ENCODE measurements around the gene ANKRD42.

The ANKRD42 gene

GRCh38 chr11:83293457-83293774, 99.9 kb downstream of the ANKRD42 start:
- DNase-seq, result no peak

- no peak for DNase-seq
Measured at GRCh38 chr11:83294208-83294607, 100.7 kb downstream of the ANKRD42 start.
